GM23338 (cell line): ENCODE data around the gene TBX18. TPM values are rescaled to one million over a fixed set of nuclear protein-coding genes. Genes with fewer than 3 reads are reported as not detected.

ENCODE experiments used
- ATAC-seq: fragments of 200-7000 bp; cut with Tn5 transposase; 3 replicates; pipeline ENCODE4 v1.9.1; 2020
- DNase-seq: peaks from one replicate; pipeline ENCODE4 v3.0.0-alpha.2; 2015; ENCODE audit warnings: low spot score
- H2AFZ ChIP-seq: fragments of 200-600 bp; sonication (generic); 2 replicates; pipeline ENCODE4 v1.8.0; 2016; ENCODE audit warnings: antibody characterized with exemption, mild to moderate bottlenecking, moderate library complexity
- H3F3A ChIP-seq: fragments of 200-600 bp; sonication (generic); replicated peaks from 2 replicates; pipeline ENCODE4 v1.8.0; 2017; ENCODE audit warnings: antibody characterized with exemption, mixed run types, low read depth
- H3K27ac ChIP-seq: fragments of 200-600 bp; sonication (generic); 2 replicates; pipeline ENCODE4 v1.6.1; 2016; ENCODE audit warnings: low read depth
- H3K27me3 ChIP-seq: fragments of 200-600 bp; sonication (generic); 2 replicates; pipeline ENCODE4 v1.8.0; 2016; ENCODE audit warnings: mild to moderate bottlenecking, mixed run types, moderate library complexity; ENCODE audit not compliant: insufficient read depth
- H3K36me3 ChIP-seq: fragments of 200-600 bp; sonication (generic); 2 replicates; pipeline ENCODE4 v1.8.0; 2016; ENCODE audit warnings: mild to moderate bottlenecking; ENCODE audit not compliant: insufficient read depth
- H3K4me1 ChIP-seq: fragments of 200-600 bp; sonication (generic); 2 replicates; pipeline ENCODE4 v1.8.0; 2016; ENCODE audit warnings: mild to moderate bottlenecking, moderate library complexity; ENCODE audit not compliant: insufficient read depth
- H3K4me2 ChIP-seq: fragments of 200-600 bp; sonication (generic); 2 replicates; pipeline ENCODE4 v1.7.1; 2017; ENCODE audit warnings: mixed run types
- H3K4me3 ChIP-seq: fragments of 200-600 bp; sonication (generic); 2 replicates; pipeline ENCODE4 v1.6.1; 2016; ENCODE audit warnings: mixed run types
- H3K79me2 ChIP-seq: fragments of 200-600 bp; sonication (generic); replicated peaks from 2 replicates; pipeline ENCODE4 v1.8.0; 2017; ENCODE audit warnings: mild to moderate bottlenecking; ENCODE audit not compliant: insufficient read depth
- H3K9me2 ChIP-seq: fragments of 200-600 bp; sonication (generic); 2 replicates; pipeline ENCODE4 v1.8.0; 2017; ENCODE audit not compliant: insufficient read depth
- H4K20me1 ChIP-seq: fragments of 200-600 bp; sonication (generic); replicated peaks from 2 replicates; pipeline ENCODE4 v1.8.0; 2017; ENCODE audit warnings: mild to moderate bottlenecking; ENCODE audit not compliant: insufficient read depth
- H3K27ac Mint-ChIP-seq: 2 replicates; pipeline ENCODE4 v1.8.0; 2020; ENCODE audit warnings: inconsistent platforms, mild to moderate bottlenecking, moderate library complexity, mixed read lengths
- H3K27me3 Mint-ChIP-seq: 3 replicates; pipeline ENCODE4 v1.8.0; 2022; ENCODE audit warnings: low read depth, mild to moderate bottlenecking, moderate library complexity, mixed read lengths, inconsistent platforms; ENCODE audit not compliant: insufficient read depth, poor library complexity
- H3K36me3 Mint-ChIP-seq: 3 replicates; pipeline ENCODE4 v1.8.0; 2021; ENCODE audit warnings: low read depth, mild to moderate bottlenecking, inconsistent platforms, moderate library complexity, mixed read lengths
- H3K4me1 Mint-ChIP-seq: 3 replicates; pipeline ENCODE4 v1.8.0; 2020; ENCODE audit warnings: mild to moderate bottlenecking, inconsistent platforms, mixed read lengths
- H3K4me3 Mint-ChIP-seq: 3 replicates; pipeline ENCODE4 v1.8.0; 2021; ENCODE audit warnings: moderate library complexity, mild to moderate bottlenecking, inconsistent platforms, mixed read lengths
- H3K9me3 Mint-ChIP-seq: 3 replicates; pipeline ENCODE4 v1.8.0; 2020; ENCODE audit warnings: moderate library complexity, mild to moderate bottlenecking, inconsistent platforms, mixed read lengths
- CREB1 ChIP-seq: fragments of 250-450 bp; sonication (Bioruptor Pico); IDR thresholded peaks from 2 replicates; pipeline ENCODE4 v1.5.0; 2020; ENCODE audit warnings: low read depth, mild to moderate bottlenecking, moderate library complexity
- EZH2phosphoT487 ChIP-seq: fragments of 200-600 bp; sonication (generic); IDR thresholded peaks from one replicate; pipeline ENCODE4 v1.8.1; 2018; ENCODE audit warnings: antibody characterized with exemption; ENCODE audit not compliant: unreplicated experiment
- NANOG ChIP-seq: IDR thresholded peaks from 2 replicates; pipeline ENCODE4 v1.6.1; 2016; ENCODE audit warnings: antibody characterized with exemption, borderline replicate concordance
- POLR2AphosphoS5 ChIP-seq: IDR thresholded peaks from 2 replicates; pipeline ENCODE4 v1.6.1; 2016; ENCODE audit warnings: antibody characterized with exemption, low read depth
- STAT1 ChIP-seq: IDR thresholded peaks from one replicate; pipeline ENCODE4 v1.6.1; 2016; ENCODE audit warnings: antibody characterized with exemption; ENCODE audit not compliant: unreplicated experiment
- ZNF114 ChIP-seq: fragments of 250-450 bp; sonication (Bioruptor Pico); IDR thresholded peaks from 2 replicates; pipeline ENCODE4 v1.5.0; 2020; ENCODE audit warnings: mild to moderate bottlenecking, moderate library complexity
- ZNF331 ChIP-seq: fragments of 250-450 bp; sonication (Bioruptor Pico); IDR thresholded peaks from 2 replicates; pipeline ENCODE4 v1.5.0; 2020; ENCODE audit warnings: low read depth, mild to moderate bottlenecking, moderate library complexity
- polyA plus RNA-seq: library from polyadenylated mRNA; unstranded; fragments of >200 nt; fragmentation: Nextera tagmentation; extraction: Ambion mirVana; gene quantifications from 2 replicates; pipeline ENCODE4 v1.2.1, GENCODE V29; 2016
- total RNA-seq: library from RNA; depleted of rRNA; stranded (reverse); fragments of >200 nt; shearing (Covaris generic); gene quantifications from 2 replicates; pipeline ENCODE4 v1.2.3, GENCODE V29; 2014
- TF ChIP-seq, protein P1 (sequence below): fragments of 250-450 bp; sonication (Bioruptor Pico); IDR thresholded peaks from 2 replicates; pipeline ENCODE4 v1.5.0; 2020; ENCODE audit warnings: mild to moderate bottlenecking, moderate library complexity
- TF ChIP-seq, protein P2 (sequence below): IDR thresholded peaks from one replicate; pipeline ENCODE4 v1.6.1; 2018; ENCODE audit warnings: antibody characterized with exemption; ENCODE audit not compliant: unreplicated experiment
- TF ChIP-seq, protein P3 (sequence below), 2 experiments: fragments of 200-600 bp in 1 of 2; sonication (generic) in 1 of 2; conservative IDR thresholded peaks; 2 replicates each; pipeline versions ENCODE4 v1.5.1 to v1.6.1; 2016 to 2017; ENCODE audit warnings: antibody characterized with exemption in 2 of 2, low read depth in 2 of 2, mild to moderate bottlenecking in 2 of 2, moderate library complexity in 1 of 2
- TF ChIP-seq, protein P4 (sequence below): IDR thresholded peaks from 2 replicates; pipeline ENCODE4 v1.6.1; 2016; ENCODE audit warnings: antibody characterized with exemption

Gene TBX18
- total and polyA plus RNA-seq, 2 experiments from 2014 or later, result 0.03 TPM; not detected in 1

DNA sequence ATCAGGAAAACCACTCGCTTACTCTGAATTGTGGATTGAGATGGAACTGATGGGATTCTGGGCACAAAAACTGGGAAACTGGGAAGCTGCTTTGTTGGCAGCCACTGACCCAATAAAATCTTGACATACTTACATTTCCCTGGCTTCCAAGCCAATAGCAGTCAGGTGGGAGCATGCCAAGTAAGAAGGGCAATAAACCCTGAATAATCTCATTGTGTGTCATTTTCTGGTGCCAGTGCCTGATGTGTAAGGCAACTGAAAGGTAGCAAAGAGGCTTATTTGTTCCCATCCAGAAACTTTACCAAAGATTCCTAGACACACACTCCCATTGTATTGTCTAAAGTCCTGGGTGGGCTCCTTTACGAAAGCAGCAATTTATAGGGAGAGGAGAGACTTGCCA lies 93.2 kb downstream of the TBX18 start (continued):
- TF ChIP-seq, protein P1, sequence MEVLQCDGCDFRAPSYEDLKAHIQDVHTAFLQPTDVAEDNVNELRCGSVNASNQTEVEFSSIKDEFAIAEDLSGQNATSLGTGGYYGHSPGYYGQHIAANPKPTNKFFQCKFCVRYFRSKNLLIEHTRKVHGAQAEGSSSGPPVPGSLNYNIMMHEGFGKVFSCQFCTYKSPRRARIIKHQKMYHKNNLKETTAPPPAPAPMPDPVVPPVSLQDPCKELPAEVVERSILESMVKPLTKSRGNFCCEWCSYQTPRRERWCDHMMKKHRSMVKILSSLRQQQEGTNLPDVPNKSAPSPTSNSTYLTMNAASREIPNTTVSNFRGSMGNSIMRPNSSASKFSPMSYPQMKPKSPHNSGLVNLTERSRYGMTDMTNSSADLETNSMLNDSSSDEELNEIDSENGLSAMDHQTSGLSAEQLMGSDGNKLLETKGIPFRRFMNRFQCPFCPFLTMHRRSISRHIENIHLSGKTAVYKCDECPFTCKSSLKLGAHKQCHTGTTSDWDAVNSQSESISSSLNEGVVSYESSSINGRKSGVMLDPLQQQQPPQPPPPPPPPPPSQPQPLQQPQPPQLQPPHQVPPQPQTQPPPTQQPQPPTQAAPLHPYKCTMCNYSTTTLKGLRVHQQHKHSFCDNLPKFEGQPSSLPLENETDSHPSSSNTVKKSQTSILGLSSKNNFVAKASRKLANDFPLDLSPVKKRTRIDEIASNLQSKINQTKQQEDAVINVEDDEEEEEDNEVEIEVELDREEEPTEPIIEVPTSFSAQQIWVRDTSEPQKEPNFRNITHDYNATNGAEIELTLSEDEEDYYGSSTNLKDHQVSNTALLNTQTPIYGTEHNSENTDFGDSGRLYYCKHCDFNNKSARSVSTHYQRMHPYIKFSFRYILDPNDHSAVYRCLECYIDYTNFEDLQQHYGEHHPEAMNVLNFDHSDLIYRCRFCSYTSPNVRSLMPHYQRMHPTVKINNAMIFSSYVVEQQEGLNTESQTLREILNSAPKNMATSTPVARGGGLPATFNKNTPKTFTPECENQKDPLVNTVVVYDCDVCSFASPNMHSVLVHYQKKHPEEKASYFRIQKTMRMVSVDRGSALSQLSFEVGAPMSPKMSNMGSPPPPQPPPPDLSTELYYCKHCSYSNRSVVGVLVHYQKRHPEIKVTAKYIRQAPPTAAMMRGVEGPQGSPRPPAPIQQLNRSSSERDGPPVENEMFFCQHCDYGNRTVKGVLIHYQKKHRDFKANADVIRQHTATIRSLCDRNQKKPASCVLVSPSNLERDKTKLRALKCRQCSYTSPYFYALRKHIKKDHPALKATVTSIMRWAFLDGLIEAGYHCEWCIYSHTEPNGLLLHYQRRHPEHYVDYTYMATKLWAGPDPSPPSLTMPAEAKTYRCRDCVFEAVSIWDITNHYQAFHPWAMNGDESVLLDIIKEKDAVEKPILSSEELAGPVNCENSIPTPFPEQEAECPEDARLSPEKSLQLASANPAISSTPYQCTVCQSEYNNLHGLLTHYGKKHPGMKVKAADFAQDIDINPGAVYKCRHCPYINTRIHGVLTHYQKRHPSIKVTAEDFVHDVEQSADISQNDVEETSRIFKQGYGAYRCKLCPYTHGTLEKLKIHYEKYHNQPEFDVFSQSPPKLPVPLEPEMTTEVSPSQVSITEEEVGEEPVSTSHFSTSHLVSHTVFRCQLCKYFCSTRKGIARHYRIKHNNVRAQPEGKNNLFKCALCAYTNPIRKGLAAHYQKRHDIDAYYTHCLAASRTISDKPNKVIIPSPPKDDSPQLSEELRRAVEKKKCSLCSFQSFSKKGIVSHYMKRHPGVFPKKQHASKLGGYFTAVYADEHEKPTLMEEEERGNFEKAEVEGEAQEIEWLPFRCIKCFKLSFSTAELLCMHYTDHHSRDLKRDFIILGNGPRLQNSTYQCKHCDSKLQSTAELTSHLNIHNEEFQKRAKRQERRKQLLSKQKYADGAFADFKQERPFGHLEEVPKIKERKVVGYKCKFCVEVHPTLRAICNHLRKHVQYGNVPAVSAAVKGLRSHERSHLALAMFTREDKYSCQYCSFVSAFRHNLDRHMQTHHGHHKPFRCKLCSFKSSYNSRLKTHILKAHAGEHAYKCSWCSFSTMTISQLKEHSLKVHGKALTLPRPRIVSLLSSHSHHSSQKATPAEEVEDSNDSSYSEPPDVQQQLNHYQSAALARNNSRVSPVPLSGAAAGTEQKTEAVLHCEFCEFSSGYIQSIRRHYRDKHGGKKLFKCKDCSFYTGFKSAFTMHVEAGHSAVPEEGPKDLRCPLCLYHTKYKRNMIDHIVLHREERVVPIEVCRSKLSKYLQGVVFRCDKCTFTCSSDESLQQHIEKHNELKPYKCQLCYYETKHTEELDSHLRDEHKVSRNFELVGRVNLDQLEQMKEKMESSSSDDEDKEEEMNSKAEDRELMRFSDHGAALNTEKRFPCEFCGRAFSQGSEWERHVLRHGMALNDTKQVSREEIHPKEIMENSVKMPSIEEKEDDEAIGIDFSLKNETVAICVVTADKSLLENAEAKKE (CRISPR knock-in tag), result no peak
- TF ChIP-seq ZNF114 (CRISPR knock-in tag) (no peak), STAT1 (no peak)

DNA sequence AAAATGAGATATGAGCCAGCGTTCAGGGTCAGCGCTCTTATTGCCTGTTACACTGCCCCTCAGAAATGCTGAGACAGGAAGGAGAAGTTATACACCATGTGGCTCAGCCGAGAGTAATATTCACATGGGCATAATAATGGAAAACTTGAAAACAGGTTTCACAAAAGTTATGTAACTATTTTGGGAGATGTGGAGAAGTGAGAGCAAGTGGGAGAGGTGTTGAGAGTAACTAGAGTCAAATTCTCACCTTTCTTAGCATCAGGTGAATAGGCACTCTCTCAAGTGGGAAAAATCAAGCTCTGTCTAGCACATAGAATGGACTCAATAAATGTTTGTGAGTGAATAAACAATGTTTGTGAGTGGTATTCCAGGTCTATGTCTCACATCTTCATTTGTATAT lies 94.5 kb downstream of the TBX18 start:
- Histone ChIP-seq H3K27me3 (no peaks in the 10 kb centered on the region), H4K20me1 (no peaks in the 10 kb centered on the region), H3K9me2 (no peaks in the 10 kb centered on the region), H3K4me1 (no peaks in the 10 kb centered on the region), H3F3A (no peaks in the 10 kb centered on the region), H3K4me2 (no peak overlapping the region), H3K4me3 (no peak overlapping the region), H2AFZ (no peak overlapping the region), H3K36me3 (no peaks in the 10 kb centered on the region), H3K79me2 (no peaks in the 10 kb centered on the region), H3K27ac (no peak overlapping the region)
- H3K4me3 Mint-ChIP-seq, result no peak overlapping the region
- peaks cover 2% of the 10 kb centered on the region; the same call in 1 of the 3 replicates for H3K4me1 Mint-ChIP-seq
- no peaks in the 10 kb centered on the region for H3K27me3 Mint-ChIP-seq
- DNase-seq, result no peak
- H3K27ac Mint-ChIP-seq, result no peak overlapping the region
- H3K36me3 Mint-ChIP-seq, result no peaks in the 10 kb centered on the region
- no peak for ATAC-seq
- no peaks in the 10 kb centered on the region for H3K9me3 Mint-ChIP-seq
- TF ChIP-seq ZNF331 (CRISPR knock-in tag), result no peak
- no peak for TF ChIP-seq CREB1 (CRISPR knock-in tag)
- TF ChIP-seq, protein P2, sequence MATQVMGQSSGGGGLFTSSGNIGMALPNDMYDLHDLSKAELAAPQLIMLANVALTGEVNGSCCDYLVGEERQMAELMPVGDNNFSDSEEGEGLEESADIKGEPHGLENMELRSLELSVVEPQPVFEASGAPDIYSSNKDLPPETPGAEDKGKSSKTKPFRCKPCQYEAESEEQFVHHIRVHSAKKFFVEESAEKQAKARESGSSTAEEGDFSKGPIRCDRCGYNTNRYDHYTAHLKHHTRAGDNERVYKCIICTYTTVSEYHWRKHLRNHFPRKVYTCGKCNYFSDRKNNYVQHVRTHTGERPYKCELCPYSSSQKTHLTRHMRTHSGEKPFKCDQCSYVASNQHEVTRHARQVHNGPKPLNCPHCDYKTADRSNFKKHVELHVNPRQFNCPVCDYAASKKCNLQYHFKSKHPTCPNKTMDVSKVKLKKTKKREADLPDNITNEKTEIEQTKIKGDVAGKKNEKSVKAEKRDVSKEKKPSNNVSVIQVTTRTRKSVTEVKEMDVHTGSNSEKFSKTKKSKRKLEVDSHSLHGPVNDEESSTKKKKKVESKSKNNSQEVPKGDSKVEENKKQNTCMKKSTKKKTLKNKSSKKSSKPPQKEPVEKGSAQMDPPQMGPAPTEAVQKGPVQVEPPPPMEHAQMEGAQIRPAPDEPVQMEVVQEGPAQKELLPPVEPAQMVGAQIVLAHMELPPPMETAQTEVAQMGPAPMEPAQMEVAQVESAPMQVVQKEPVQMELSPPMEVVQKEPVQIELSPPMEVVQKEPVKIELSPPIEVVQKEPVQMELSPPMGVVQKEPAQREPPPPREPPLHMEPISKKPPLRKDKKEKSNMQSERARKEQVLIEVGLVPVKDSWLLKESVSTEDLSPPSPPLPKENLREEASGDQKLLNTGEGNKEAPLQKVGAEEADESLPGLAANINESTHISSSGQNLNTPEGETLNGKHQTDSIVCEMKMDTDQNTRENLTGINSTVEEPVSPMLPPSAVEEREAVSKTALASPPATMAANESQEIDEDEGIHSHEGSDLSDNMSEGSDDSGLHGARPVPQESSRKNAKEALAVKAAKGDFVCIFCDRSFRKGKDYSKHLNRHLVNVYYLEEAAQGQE, result no peak
- TF ChIP-seq, protein P3, sequence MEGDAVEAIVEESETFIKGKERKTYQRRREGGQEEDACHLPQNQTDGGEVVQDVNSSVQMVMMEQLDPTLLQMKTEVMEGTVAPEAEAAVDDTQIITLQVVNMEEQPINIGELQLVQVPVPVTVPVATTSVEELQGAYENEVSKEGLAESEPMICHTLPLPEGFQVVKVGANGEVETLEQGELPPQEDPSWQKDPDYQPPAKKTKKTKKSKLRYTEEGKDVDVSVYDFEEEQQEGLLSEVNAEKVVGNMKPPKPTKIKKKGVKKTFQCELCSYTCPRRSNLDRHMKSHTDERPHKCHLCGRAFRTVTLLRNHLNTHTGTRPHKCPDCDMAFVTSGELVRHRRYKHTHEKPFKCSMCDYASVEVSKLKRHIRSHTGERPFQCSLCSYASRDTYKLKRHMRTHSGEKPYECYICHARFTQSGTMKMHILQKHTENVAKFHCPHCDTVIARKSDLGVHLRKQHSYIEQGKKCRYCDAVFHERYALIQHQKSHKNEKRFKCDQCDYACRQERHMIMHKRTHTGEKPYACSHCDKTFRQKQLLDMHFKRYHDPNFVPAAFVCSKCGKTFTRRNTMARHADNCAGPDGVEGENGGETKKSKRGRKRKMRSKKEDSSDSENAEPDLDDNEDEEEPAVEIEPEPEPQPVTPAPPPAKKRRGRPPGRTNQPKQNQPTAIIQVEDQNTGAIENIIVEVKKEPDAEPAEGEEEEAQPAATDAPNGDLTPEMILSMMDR (conservative IDR thresholded peaks at IDR 0.05; ENCODE audit: low read depth in 2 of 2), result no peak
- TF ChIP-seq, protein P4, sequence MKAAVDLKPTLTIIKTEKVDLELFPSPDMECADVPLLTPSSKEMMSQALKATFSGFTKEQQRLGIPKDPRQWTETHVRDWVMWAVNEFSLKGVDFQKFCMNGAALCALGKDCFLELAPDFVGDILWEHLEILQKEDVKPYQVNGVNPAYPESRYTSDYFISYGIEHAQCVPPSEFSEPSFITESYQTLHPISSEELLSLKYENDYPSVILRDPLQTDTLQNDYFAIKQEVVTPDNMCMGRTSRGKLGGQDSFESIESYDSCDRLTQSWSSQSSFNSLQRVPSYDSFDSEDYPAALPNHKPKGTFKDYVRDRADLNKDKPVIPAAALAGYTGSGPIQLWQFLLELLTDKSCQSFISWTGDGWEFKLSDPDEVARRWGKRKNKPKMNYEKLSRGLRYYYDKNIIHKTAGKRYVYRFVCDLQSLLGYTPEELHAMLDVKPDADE, result no peak
- no peak for TF ChIP-seq STAT1
- TF ChIP-seq POLR2AphosphoS5, result no peak
- TF ChIP-seq NANOG, result no peak
- TF ChIP-seq EZH2phosphoT487, result no peak
